GM12878 (cell line): Measurements from ENCODE around the gene ACTA2. TPM values are rescaled to one million over a fixed set of nuclear protein-coding genes. Genes with fewer than 3 reads are reported as not detected.

Source experiments
- BACH1 ChIP-seq: fragments of 450-650 bp; IDR thresholded peaks from 2 replicates; pipeline ENCODE4 v1.6.1; 2017; ENCODE audit warnings: mild to moderate bottlenecking, borderline replicate concordance
- BRCA1 ChIP-seq: IDR thresholded peaks from 2 replicates; pipeline ENCODE4 v1.6.1; 2011; ENCODE audit warnings: low read depth, low read length, improper control_type of control experiment
- CHD2 ChIP-seq: IDR thresholded peaks from 2 replicates; pipeline ENCODE4 v1.6.1; 2011; ENCODE audit warnings: low read depth, low read length, improper control_type of control experiment, borderline replicate concordance
- EP300 ChIP-seq, 2 experiments: fragments of 150-350 bp in 1 of 2; IDR thresholded peaks; 2 replicates each; pipeline ENCODE4 v1.6.1; 2011 to 2012; ENCODE audit warnings: low read depth in 2 of 2, low read length in 2 of 2, borderline replicate concordance in 1 of 2, improper control_type of control experiment in 1 of 2, inconsistent platforms in 1 of 2; ENCODE audit not compliant: control insufficient read depth in 1 of 2
- EZH2 ChIP-seq: IDR thresholded peaks from 2 replicates; pipeline ENCODE4 v1.6.1; 2012; ENCODE audit warnings: low read depth, mild to moderate bottlenecking, control low read depth, inconsistent platforms, low read length, borderline replicate concordance; ENCODE audit not compliant: control insufficient read depth
- HDAC2 ChIP-seq: fragments of 200-600 bp; sonication (generic); IDR thresholded peaks from 2 replicates; pipeline ENCODE4 v1.6.1; 2017
- MEF2B ChIP-seq: fragments of 450-650 bp; IDR thresholded peaks from 2 replicates; pipeline ENCODE4 v1.6.1; 2018; ENCODE audit warnings: mild to moderate bottlenecking, moderate library complexity; ENCODE audit not compliant: partially characterized antibody, poor library complexity, severe bottlenecking
- MLLT1 ChIP-seq: fragments of 450-650 bp; IDR thresholded peaks from 2 replicates; pipeline ENCODE4 v1.6.1; 2016; ENCODE audit warnings: mild to moderate bottlenecking
- MTA2 ChIP-seq: fragments of 450-650 bp; IDR thresholded peaks from 2 replicates; pipeline ENCODE4 v1.6.1; 2016; ENCODE audit warnings: low read depth, mild to moderate bottlenecking, moderate library complexity
- NR2C1 ChIP-seq: fragments of 450-650 bp; IDR thresholded peaks from 2 replicates; pipeline ENCODE4 v1.6.1; 2017; ENCODE audit warnings: antibody characterized with exemption, mild to moderate bottlenecking, moderate library complexity
- POLR2AphosphoS2 ChIP-seq: IDR thresholded peaks from 2 replicates; pipeline ENCODE4 v1.6.1; 2011; ENCODE audit warnings: low read depth, mild to moderate bottlenecking, low read length, improper control_type of control experiment, moderate library complexity
- RCOR1 ChIP-seq: conservative IDR thresholded peaks from 2 replicates; pipeline ENCODE4 v1.6.1; 2012; ENCODE audit warnings: low read depth, low read length, improper control_type of control experiment
- RFX5 ChIP-seq: IDR thresholded peaks from 2 replicates; pipeline ENCODE4 v1.6.1; 2011; ENCODE audit warnings: low read depth, low read length, improper control_type of control experiment
- RUNX3 ChIP-seq: IDR thresholded peaks from 2 replicates; pipeline ENCODE4 v1.6.1; 2012; ENCODE audit warnings: low read length, inconsistent platforms
- SPI1 ChIP-seq: IDR thresholded peaks from 2 replicates; pipeline ENCODE4 v1.6.1; 2011; ENCODE audit warnings: low read depth, mild to moderate bottlenecking, low read length, moderate library complexity, borderline replicate concordance; ENCODE audit not compliant: insufficient read depth
- SREBF2 ChIP-seq: IDR thresholded peaks from 2 replicates; pipeline ENCODE4 v1.6.1; 2012; ENCODE audit warnings: mild to moderate bottlenecking, low read length
- SRF ChIP-seq, 2 experiments: IDR thresholded peaks; 2 replicates each; pipeline ENCODE4 v1.6.1; 2011; ENCODE audit warnings: low read depth in 2 of 2, low read length in 2 of 2, mild to moderate bottlenecking in 1 of 2, moderate library complexity in 1 of 2
- TCF3 ChIP-seq: IDR thresholded peaks from 2 replicates; pipeline ENCODE4 v1.6.1; 2012; ENCODE audit warnings: low read depth, mild to moderate bottlenecking, low read length, borderline replicate concordance; ENCODE audit not compliant: insufficient read depth
- TCF7 ChIP-seq: IDR thresholded peaks from 2 replicates; pipeline ENCODE4 v1.6.1; 2014; ENCODE audit warnings: antibody characterized with exemption, borderline replicate concordance
- YBX1 ChIP-seq: fragments of 450-650 bp; IDR thresholded peaks from 2 replicates; pipeline ENCODE4 v1.6.1; 2016; ENCODE audit warnings: antibody characterized with exemption
- ZBTB40 ChIP-seq: fragments of 450-650 bp; IDR thresholded peaks from 2 replicates; pipeline ENCODE4 v1.6.1; 2016; ENCODE audit warnings: mild to moderate bottlenecking, moderate library complexity, borderline replicate concordance
- ZNF274 ChIP-seq: IDR thresholded peaks from one replicate; pipeline ENCODE4 v1.8.0; 2011; ENCODE audit not compliant: insufficient read length, insufficient read depth
- polyA plus RNA-seq, 11 experiments: library from polyadenylated mRNA; depleted of rRNA in 4 of 11; unstranded in 6 of 11; stranded (reverse) in 5 of 11; fragments of >200 nt; fragmentation: Nextera tagmentation in 4 of 11; fragmentation: Illumina TruSeq in 1 of 11; extraction: Ambion mirVana in 4 of 11; extraction: Trizol in 1 of 11; gene quantifications; 1 replicate in 1 of 11; 2 replicates in 10 of 11; pipeline versions ENCODE4 v1.2.1 to v1.2.3, GENCODE V29; 2011 to 2016; ENCODE audit warnings: inconsistent platforms in 2 of 11, missing spikeins in 2 of 11, low read depth in 1 of 11
- total RNA-seq, 4 experiments: library from RNA; depleted of rRNA in 3 of 4; stranded (reverse); fragments of >200 nt in 3 of 4; fragmentation: Illumina TruSeq in 1 of 4; extraction: Trizol in 1 of 4; gene quantifications; 2 replicates each; pipeline versions ENCODE4 v1.2.1 to v1.2.3, GENCODE V29; 2013 to 2021
- TF ChIP-seq, protein P1 (sequence below): fragments of 450-650 bp; formaldehyde crosslinking; IDR thresholded peaks from 2 replicates; pipeline ENCODE4 v1.4.0; 2020; ENCODE audit warnings: mild to moderate bottlenecking, moderate library complexity

The ACTA2 gene
- total and polyA plus RNA-seq, 10 of the 15 experiments (the other 5 are each of a cell fraction or from before 2014, with no cell fraction given), result 7.4 to 78.2 (median 32.4) TPM

- TF ChIP-seq SPI1 (no peak), TCF7 (no peak; the same call in 1 of the 2 replicates), EP300 (IDR thresholded peaks at IDR 0.05; ENCODE audit: borderline replicate concordance in 1 of 2, control insufficient read depth in 1 of 2, low read depth in 2 of 2, low read length in 2 of 2) (0 out of 4 replicates have a peak, but pooled peaks of 1 of the 2 experiments have one; percentile 9), ZBTB40 (no peak), MEF2B (peak; percentile 17), EZH2 (no peak), NR2C1 (no peak), BACH1 (peak; percentile 65; the same call in 1 of the 2 replicates), RCOR1 (no peak), SREBF2 (no peak), BRCA1 (no peak), RFX5 (no peak), MTA2 (peak; percentile 84), YBX1 (no peak), CHD2 (peak; percentile 18; the same call in 1 of the 2 replicates), POLR2AphosphoS2 (no peak), ZNF274 (no peak), MLLT1 (peak; percentile 90), RUNX3 (peak; percentile 19; the same call in 1 of the 2 replicates), HDAC2 (no peak), TCF3 (no peak), SRF (IDR thresholded peaks at IDR 0.05; ENCODE audit: low read depth in 2 of 2, low read length in 2 of 2) (no peak)
- TF ChIP-seq, protein P1, sequence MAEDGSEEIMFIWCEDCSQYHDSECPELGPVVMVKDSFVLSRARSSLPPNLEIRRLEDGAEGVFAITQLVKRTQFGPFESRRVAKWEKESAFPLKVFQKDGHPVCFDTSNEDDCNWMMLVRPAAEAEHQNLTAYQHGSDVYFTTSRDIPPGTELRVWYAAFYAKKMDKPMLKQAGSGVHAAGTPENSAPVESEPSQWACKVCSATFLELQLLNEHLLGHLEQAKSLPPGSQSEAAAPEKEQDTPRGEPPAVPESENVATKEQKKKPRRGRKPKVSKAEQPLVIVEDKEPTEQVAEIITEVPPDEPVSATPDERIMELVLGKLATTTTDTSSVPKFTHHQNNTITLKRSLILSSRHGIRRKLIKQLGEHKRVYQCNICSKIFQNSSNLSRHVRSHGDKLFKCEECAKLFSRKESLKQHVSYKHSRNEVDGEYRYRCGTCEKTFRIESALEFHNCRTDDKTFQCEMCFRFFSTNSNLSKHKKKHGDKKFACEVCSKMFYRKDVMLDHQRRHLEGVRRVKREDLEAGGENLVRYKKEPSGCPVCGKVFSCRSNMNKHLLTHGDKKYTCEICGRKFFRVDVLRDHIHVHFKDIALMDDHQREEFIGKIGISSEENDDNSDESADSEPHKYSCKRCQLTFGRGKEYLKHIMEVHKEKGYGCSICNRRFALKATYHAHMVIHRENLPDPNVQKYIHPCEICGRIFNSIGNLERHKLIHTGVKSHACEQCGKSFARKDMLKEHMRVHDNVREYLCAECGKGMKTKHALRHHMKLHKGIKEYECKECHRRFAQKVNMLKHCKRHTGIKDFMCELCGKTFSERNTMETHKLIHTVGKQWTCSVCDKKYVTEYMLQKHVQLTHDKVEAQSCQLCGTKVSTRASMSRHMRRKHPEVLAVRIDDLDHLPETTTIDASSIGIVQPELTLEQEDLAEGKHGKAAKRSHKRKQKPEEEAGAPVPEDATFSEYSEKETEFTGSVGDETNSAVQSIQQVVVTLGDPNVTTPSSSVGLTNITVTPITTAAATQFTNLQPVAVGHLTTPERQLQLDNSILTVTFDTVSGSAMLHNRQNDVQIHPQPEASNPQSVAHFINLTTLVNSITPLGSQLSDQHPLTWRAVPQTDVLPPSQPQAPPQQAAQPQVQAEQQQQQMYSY (CRISPR knock-in tag), result no peak
Observed at GRCh38 chr10:88994019-88994418, 41.4 kb upstream of the ACTA2 start (continued).
